Neural cell (in vitro differentiated cells): ENCODE results near the gene OSBPL7.

ENCODE experiments used
- EP300 ChIP-seq: fragments of 450-650 bp; conservative IDR thresholded peaks from 2 replicates; pipeline ENCODE4 v1.6.1; 2014; ENCODE audit warnings: antibody characterized with exemption, mild to moderate bottlenecking, moderate library complexity; ENCODE audit not compliant: poor library complexity, severe bottlenecking
- MXI1 ChIP-seq: fragments of 450-650 bp; conservative IDR thresholded peaks from 2 replicates; pipeline ENCODE4 v1.6.1; 2014; ENCODE audit warnings: antibody characterized with exemption, mild to moderate bottlenecking; ENCODE audit not compliant: poor library complexity, severe bottlenecking
- POLR2AphosphoS5 ChIP-seq: IDR thresholded peaks from 2 replicates; pipeline ENCODE4 v1.6.1; 2012
- TF ChIP-seq, protein P1 (sequence below): fragments of 450-650 bp; IDR thresholded peaks from 2 replicates; pipeline ENCODE4 v1.5.1; 2014; ENCODE audit warnings: antibody characterized with exemption, mild to moderate bottlenecking, moderate library complexity; ENCODE audit not compliant: poor library complexity, severe bottlenecking

DNA sequence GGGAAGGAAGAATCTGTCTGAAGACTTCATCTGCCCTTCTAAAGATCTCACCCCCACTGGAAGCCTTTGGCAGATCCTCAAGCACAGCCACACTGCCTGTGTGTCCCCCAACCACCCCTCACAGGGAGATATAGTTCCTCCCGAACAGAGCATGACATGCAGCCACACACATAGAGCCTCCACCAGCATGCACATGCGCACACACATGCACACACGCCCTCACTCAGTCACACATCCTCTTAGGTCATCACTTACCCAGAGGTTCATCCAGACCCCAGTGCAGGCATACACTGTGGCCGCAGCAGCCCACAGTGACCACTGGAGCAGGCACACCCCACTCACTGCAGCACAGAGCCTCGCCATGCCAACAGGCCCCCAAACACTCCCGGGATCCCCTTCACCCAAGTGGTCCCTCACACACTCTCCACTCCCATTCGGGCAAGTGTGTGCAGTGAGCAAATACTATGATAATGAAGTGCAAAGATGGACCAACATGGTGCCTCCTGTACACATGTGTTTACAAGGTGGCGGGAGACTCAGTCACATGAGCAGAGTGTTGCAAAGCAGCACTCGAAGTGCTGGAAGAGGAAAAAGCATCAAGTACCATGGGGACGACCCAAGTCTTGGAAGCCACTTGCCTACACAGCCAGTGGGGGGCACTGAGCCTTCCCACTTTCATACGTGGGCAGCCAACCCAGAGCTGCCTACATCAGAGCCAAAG lies 46.4 kb upstream of the OSBPL7 start:
- no peak for TF ChIP-seq EP300
- no peak for TF ChIP-seq POLR2AphosphoS5
- TF ChIP-seq, protein P1, sequence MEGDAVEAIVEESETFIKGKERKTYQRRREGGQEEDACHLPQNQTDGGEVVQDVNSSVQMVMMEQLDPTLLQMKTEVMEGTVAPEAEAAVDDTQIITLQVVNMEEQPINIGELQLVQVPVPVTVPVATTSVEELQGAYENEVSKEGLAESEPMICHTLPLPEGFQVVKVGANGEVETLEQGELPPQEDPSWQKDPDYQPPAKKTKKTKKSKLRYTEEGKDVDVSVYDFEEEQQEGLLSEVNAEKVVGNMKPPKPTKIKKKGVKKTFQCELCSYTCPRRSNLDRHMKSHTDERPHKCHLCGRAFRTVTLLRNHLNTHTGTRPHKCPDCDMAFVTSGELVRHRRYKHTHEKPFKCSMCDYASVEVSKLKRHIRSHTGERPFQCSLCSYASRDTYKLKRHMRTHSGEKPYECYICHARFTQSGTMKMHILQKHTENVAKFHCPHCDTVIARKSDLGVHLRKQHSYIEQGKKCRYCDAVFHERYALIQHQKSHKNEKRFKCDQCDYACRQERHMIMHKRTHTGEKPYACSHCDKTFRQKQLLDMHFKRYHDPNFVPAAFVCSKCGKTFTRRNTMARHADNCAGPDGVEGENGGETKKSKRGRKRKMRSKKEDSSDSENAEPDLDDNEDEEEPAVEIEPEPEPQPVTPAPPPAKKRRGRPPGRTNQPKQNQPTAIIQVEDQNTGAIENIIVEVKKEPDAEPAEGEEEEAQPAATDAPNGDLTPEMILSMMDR = no peak
- TF ChIP-seq MXI1 = no peak
